NCI-H1436 (cell line): ENCODE results near the gene KCNMA1.

Experiments
- DNase-seq: peaks from one replicate; lab custom pipeline; 2025; lab: John Stamatoyannopoulos, UW

KCNMA1 gene

GRCh38 chr10:76977046-76977445 is 660.6 kb downstream of the KCNMA1 start:
- no peak for DNase-seq

DNA sequence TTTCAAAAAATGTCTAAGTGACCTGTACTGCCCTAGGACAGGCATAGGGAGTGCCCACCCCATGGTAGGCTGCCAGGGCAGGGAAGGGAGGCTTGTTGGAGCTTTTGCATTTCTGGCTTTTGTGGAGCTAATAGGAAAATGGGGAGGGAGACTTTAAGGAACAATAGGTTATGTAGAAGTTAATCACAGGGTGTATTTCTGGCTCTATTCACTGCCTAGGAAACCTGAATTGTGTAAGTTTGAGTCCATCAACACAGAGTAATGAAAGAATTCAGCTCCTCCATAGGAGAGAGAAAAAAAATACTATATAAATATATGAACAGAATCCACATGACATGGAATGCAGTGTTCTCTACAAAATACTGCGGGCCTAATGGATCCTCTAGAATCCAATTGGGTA is 661.5 kb downstream of the KCNMA1 start:
- no peak for DNase-seq

GRCh38 chr10:76975126-76975525 is 662.5 kb downstream of the KCNMA1 start:
- DNase-seq = no peak

- DNase-seq = no peak
Observed at GRCh38 chr10:76974017-76974691, 663.5 kb downstream of the KCNMA1 start.

- no peak for DNase-seq
Observed at GRCh38 chr10:76973091-76974016, 664.3 kb downstream of the KCNMA1 start.

GRCh38 chr10:76972541-76972940 is 665.1 kb downstream of the KCNMA1 start:
- no peak for DNase-seq

DNA sequence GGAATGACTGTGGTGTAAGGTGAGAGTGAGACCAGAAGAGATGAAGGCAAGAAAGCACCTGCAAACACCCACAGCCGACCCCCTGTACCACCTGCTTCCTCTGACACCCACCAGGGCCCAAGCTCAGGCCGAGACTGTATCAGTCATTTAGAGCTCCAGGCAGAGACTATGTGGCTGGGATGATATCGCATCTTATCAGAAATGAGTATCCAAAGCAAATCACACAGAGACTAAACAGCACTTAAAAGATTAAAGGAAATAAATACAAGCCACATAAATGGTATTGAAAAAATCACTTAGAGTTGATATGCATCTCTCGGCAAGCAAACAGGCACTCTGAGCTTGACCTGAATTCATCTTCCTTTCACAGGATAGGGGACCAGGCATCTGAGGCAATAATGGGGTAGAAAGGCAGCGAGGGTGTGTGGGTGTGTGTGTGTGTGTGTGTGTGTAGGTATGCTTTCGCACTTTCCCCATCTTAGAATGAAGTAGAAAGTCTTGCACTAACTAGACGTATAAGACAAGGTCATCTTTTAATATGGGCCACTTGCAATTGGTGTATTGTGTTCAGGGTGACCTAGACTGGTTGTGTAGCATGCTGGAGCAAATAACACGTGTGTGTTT is 665.9 kb downstream of the KCNMA1 start:
- no peak for DNase-seq

DNA sequence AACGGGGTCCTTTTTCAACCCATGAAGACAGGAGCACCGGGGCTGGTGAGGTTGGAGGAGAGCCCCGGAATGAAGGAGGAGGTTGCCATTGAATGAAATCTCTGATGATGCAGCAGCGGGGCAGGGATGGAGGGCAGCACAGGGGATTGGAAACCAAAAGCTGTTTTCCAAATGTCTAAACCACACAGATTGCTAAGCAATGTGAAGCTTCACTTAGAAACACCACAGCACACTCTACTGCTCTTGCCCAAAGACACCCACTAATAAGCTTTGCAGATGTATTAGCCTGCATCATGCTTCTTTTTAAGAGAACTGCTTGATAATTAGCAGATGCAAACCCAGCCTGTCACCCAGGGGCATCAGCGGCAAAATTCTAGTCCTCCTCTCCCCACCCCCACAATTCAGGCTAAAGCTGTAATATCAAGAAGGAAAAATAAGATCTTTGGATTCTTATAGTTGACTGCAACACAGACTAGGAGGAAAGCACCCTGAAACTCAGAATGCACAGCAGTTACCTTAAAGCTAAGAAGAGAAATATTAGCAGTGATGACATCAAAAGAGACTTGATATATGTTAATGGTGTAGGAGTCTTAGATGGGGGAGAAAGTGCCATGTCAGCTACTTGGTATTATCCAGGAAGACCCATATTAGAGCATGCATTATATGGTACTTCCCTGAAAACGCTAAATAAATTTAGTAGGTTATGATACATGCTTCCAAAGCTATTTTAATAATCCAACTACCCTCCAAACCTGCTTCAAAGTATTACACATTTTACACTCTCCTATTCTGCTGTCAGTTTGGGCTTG is 666.7 kb downstream of the KCNMA1 start:
- no peak for DNase-seq

GRCh38 chr10:76969366-76969948 is 668.2 kb downstream of the KCNMA1 start:
- no peak for DNase-seq

DNA sequence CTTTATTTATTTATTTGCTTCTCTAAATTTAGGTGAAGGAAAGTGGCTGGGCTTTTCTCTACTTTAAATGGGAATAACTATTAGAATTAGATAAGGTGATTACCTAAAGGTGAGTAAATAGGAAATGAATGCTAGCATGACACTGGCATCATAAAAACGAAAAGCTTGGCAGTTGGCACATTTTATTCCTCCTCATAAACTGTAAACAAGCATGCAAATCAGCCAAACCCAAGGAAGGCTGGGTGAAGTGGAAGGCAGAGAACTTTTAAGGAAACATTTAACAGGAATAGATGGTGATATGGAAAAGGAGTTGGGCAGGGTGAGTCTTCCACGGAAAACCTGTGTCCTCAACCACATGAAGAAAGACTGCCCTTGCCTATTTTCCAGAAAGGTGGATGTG is 669.1 kb downstream of the KCNMA1 start:
- no peak for DNase-seq

DNA sequence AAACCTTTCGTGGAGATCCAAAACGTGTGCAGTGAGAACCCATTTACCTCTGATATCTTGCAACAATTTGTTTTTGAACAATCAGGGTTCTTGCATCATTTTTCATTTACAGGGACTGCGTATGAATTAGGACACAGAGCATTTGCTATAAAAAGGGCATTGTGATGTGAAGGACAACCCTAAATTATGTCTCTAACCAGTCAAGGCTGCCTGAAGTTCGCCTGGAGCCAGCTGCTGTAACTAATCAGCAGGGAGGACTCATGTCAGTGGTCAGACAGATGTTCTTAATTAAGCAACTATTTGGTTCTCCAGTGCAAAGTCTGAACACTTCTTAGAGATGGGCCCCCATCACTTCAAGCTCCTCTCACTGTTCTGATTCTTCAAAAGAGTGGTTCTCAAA is 674.8 kb downstream of the KCNMA1 start:
- no peak for DNase-seq

GRCh38 chr10:76961841-76962240 is 675.8 kb downstream of the KCNMA1 start:
- no peak for DNase-seq

DNA sequence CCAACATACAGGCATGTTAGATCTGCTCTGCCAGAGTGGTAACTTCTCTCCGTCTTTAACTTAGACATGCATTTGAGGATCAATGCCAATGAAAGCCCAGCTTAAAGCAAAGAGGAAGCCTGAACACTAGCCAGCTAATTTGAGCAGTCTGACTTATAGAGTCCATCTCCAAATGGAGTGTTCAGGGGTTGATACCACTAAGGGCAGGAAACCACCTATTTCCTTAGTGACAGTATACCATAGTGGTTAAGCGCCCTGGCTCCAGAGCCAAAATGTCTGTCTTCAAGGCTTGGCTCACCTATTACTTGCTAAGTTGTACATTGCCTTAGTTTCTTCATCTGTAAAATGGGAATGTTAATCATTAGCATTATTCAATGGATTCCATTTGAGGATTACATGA is 678.5 kb downstream of the KCNMA1 start:
- DNase-seq = no peak

DNA sequence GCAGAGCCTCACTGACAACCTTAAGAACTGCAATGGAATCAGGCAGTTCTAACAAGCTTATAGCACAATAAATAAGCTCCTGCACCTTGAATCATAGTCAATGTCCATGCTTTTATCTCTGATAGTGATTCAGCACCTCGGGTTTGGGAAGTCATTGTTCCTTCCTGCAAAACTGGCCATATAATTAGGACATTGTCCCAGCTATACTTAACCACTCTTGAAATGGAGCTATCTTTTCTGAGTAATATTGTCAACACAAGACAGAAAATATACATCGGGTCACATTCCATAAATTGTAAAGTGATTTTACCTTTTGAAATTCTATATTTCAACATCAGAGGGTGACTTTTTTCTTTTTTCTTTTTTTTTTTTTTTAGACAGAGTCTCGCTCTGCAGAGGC is 682.8 kb downstream of the KCNMA1 start:
- DNase-seq = no peak

- no peak for DNase-seq
Observed at GRCh38 chr10:76950354-76950753, 687.3 kb downstream of the KCNMA1 start.

- no peak for DNase-seq
Observed at GRCh38 chr10:76946270-76946669, 691.3 kb downstream of the KCNMA1 start.

GRCh38 chr10:76945166-76945565 is 692.4 kb downstream of the KCNMA1 start:
- DNase-seq = no peak

- DNase-seq = no peak
Observed at GRCh38 chr10:76944640-76945039, 693.0 kb downstream of the KCNMA1 start.

GRCh38 chr10:76942628-76943416 is 694.8 kb downstream of the KCNMA1 start:
- no peak for DNase-seq

GRCh38 chr10:76939933-76940468 is 697.6 kb downstream of the KCNMA1 start:
- no peak for DNase-seq

- no peak for DNase-seq
Observed at GRCh38 chr10:76937181-76937600, 700.4 kb downstream of the KCNMA1 start.
